ENCODE results near the gene MTG2. TPM values are rescaled to one million over a fixed set of nuclear protein-coding genes. Genes with fewer than 3 reads are reported as not detected.
A peak's percentile ranks its signal among the peaks of the same experiment; 100 is the strongest.

MTG2 gene
- total and polyA plus RNA-seq, 9 donors = 12.7 to 36.9 (median 33.3) TPM

- intact Hi-C loops (cut with DNase I) = loop anchor here in 3 of 4 donors (5.0 kb wide), 4 partner anchors 67 to 112 kb away; partner anchors contain the start of gene TAF4 (in 1 of the 3)
- Histone ChIP-seq H3K36me3 (no peaks in the 10 kb centered on the region), H3K27me3 (no peaks in the 10 kb centered on the region), H3K4me1 (ENCODE audit: insufficient read depth) (peaks cover 4% of the 10 kb centered on the region), H3K4me3 (no peak overlapping the region), H3K9me3 (no peaks in the 10 kb centered on the region), H3K27ac (peak overlapping the region in 1 of 2 donors; percentile 38)
- TF ChIP-seq CTCF (IDR thresholded peaks at IDR 0.05) (no peak), POLR2A (IDR thresholded peaks at IDR 0.05) (no peak), EP300 (IDR thresholded peaks at IDR 0.05) (no peak)
- DNase-seq = peak; percentile 62 to 80 (median 73)
- WGBS, 3 donors = 14 to 28% (median 15%) methylated on average over 11 of the region's 11 CpGs
Observed at GRCh38 chr20:62134735-62135231, 48.0 kb upstream of the MTG2 start.

GRCh38 chr20:62135573-62136266, 47.1 kb upstream of the MTG2 start:
- no peak for DNase-seq
- intact Hi-C loops (cut with DNase I) = loop anchor here in 3 of 4 donors (5.0 kb wide), 2 partner anchors 108 to 113 kb away; no protein-coding TSS in a partner anchor
- no peak for TF ChIP-seq EP300 (IDR thresholded peaks at IDR 0.05)
- TF ChIP-seq POLR2A (IDR thresholded peaks at IDR 0.05) = no peak
- TF ChIP-seq CTCF (IDR thresholded peaks at IDR 0.05) = no peak
- 76 to 93% (median 85%) methylated on average over 8 of the region's 8 CpGs for WGBS, 3 donors
- Histone ChIP-seq H3K4me3 (no peak overlapping the region), H3K4me1 (ENCODE audit: insufficient read depth) (peaks cover 4% of the 10 kb centered on the region), H3K27me3 (no peaks in the 10 kb centered on the region), H3K27ac (peak overlapping the region in 1 of 2 donors; percentile 21), H3K36me3 (no peaks in the 10 kb centered on the region), H3K9me3 (no peaks in the 10 kb centered on the region)

- TF ChIP-seq EP300 (IDR thresholded peaks at IDR 0.05) = no peak
- TF ChIP-seq CTCF (IDR thresholded peaks at IDR 0.05) = peak; percentile 26 to 57 (median 49)
- Histone ChIP-seq H3K27me3 (no peaks in the 10 kb centered on the region), H3K27ac (no peak overlapping the region), H3K36me3 (no peaks in the 10 kb centered on the region), H3K4me3 (no peak overlapping the region), H3K9me3 (no peaks in the 10 kb centered on the region), H3K4me1 (ENCODE audit: insufficient read depth) (peaks cover 4% of the 10 kb centered on the region)
- WGBS, 3 donors = 43 to 51% (median 45%) methylated on average over 8 of the region's 8 CpGs
- peak; percentile 44 to 77 (median 71) for DNase-seq
- intact Hi-C loops (cut with DNase I) = loop anchor here in 3 of 4 donors (5.0 kb wide), 2 partner anchors 109 to 114 kb away; no protein-coding TSS in a partner anchor
Observed at GRCh38 chr20:62136283-62137091, 46.3 kb upstream of the MTG2 start.

- H3K36me3 ChIP-seq = no peaks in the 10 kb centered on the region
- H3K27ac ChIP-seq = no peak overlapping the region
- DNase-seq = no peak
- intact Hi-C loops (cut with DNase I) = loop anchor here in 3 of 4 donors (5.0 kb wide), 2 partner anchors 110 to 115 kb away; no protein-coding TSS in a partner anchor
- H3K9me3 ChIP-seq = no peaks in the 10 kb centered on the region
- H3K27me3 ChIP-seq = no peaks in the 10 kb centered on the region
- no peak for TF ChIP-seq POLR2A (IDR thresholded peaks at IDR 0.05)
- TF ChIP-seq EP300 (IDR thresholded peaks at IDR 0.05) = no peak
- no peak for TF ChIP-seq CTCF (IDR thresholded peaks at IDR 0.05)
- 67 to 70% (median 70%) methylated on average over 6 of the region's 6 CpGs for WGBS, 3 donors
- H3K4me1 ChIP-seq (ENCODE audit: insufficient read depth) = peaks cover 9% of the 10 kb centered on the region
- H3K4me3 ChIP-seq = no peak overlapping the region
Observed at GRCh38 chr20:62137092-62137384, 45.8 kb upstream of the MTG2 start.

Data from ovary (tissue), 9 donors.